Measurements from ENCODE around the gene LONP1. TPM values are rescaled to one million over a fixed set of nuclear protein-coding genes. Genes with fewer than 3 reads are reported as not detected.

LONP1 gene
- total RNA-seq, 1 donor from 2014 or later = 63.9 TPM

GRCh38 chr19:5679289-5680083 is 40.5 kb downstream of the LONP1 start:
- no peak for DNase-seq (ENCODE audit: low spot score)

- no peak for DNase-seq (ENCODE audit: low spot score)
These were observed 41.8 kb downstream of the LONP1 start for GRCh38 chr19:5678071-5678718.

GRCh38 chr19:5677580-5677979 is 42.4 kb downstream of the LONP1 start:
- DNase-seq (ENCODE audit: low spot score) = no peak

GRCh38 chr19:5677136-5677535 is 42.8 kb downstream of the LONP1 start:
- DNase-seq (ENCODE audit: low spot score) = no peak

GRCh38 chr19:5676772-5677105 is 43.2 kb downstream of the LONP1 start:
- DNase-seq (ENCODE audit: low spot score) = no peak

GRCh38 chr19:5676105-5676771 is 43.7 kb downstream of the LONP1 start:
- no peak for DNase-seq (ENCODE audit: low spot score)

- no peak for DNase-seq (ENCODE audit: low spot score)
These were observed 45.2 kb downstream of the LONP1 start for GRCh38 chr19:5674714-5675113.

- DNase-seq (ENCODE audit: low spot score) = no peak
These were observed 46.2 kb downstream of the LONP1 start for GRCh38 chr19:5673752-5674151.

GRCh38 chr19:5672708-5673459 is 47.1 kb downstream of the LONP1 start:
- no peak for DNase-seq (ENCODE audit: low spot score)

- DNase-seq (ENCODE audit: low spot score) = no peak
These were observed 48.3 kb downstream of the LONP1 start for GRCh38 chr19:5671600-5671999.

GRCh38 chr19:5669212-5669611 is 50.7 kb downstream of the LONP1 start:
- DNase-seq (ENCODE audit: low spot score) = no peak

- no peak for DNase-seq (ENCODE audit: low spot score)
These were observed 52.1 kb downstream of the LONP1 start for GRCh38 chr19:5667751-5668271.

- no peak for DNase-seq (ENCODE audit: low spot score)
These were observed 52.9 kb downstream of the LONP1 start for GRCh38 chr19:5666921-5667610.

GRCh38 chr19:5665781-5666513 is 54.0 kb downstream of the LONP1 start:
- DNase-seq (ENCODE audit: low spot score) = no peak

- DNase-seq (ENCODE audit: low spot score) = no peak
These were observed 55.4 kb downstream of the LONP1 start for GRCh38 chr19:5664515-5664914.

GRCh38 chr19:5663904-5664303 is 56.0 kb downstream of the LONP1 start:
- no peak for DNase-seq (ENCODE audit: low spot score)

- DNase-seq (ENCODE audit: low spot score) = no peak
These were observed 58.5 kb downstream of the LONP1 start for GRCh38 chr19:5661483-5661882.

- DNase-seq (ENCODE audit: low spot score) = peak; percentile 47
These were observed 64.5 kb downstream of the LONP1 start for GRCh38 chr19:5655412-5655811.

- DNase-seq (ENCODE audit: low spot score) = peak; percentile 20
These were observed 65.0 kb downstream of the LONP1 start for GRCh38 chr19:5654931-5655330.

- peak; percentile 62 for DNase-seq (ENCODE audit: low spot score)
These were observed 67.7 kb downstream of the LONP1 start for GRCh38 chr19:5652261-5652660.

Data from mesenteric fat pad (tissue), 1 donor.